Endometrial microvascular endothelial cells (primary cell): ENCODE results near the gene GLIS1. TPM values are rescaled to one million over a fixed set of nuclear protein-coding genes. Genes with fewer than 3 reads are reported as not detected.

Experiments used
- in situ Hi-C: cut with HindIII; loops from 2 replicates; pipeline ENCODE4 v1.10.0; 2017; ENCODE audit warnings: low sequenced_read_pairs, low pct_unique_long_range_greater_than_20kb; ENCODE audit errors: inconsistent ontology term
- total RNA-seq: library from RNA; depleted of rRNA; stranded (reverse); fragments of >200 nt; gene quantifications from one replicate; pipeline ENCODE4 v1.2.3, GENCODE V29; 2015; ENCODE audit errors: inconsistent ontology term

GLIS1 gene
- total RNA-seq, 1 donor from 2014 or later, result not detected

DNA sequence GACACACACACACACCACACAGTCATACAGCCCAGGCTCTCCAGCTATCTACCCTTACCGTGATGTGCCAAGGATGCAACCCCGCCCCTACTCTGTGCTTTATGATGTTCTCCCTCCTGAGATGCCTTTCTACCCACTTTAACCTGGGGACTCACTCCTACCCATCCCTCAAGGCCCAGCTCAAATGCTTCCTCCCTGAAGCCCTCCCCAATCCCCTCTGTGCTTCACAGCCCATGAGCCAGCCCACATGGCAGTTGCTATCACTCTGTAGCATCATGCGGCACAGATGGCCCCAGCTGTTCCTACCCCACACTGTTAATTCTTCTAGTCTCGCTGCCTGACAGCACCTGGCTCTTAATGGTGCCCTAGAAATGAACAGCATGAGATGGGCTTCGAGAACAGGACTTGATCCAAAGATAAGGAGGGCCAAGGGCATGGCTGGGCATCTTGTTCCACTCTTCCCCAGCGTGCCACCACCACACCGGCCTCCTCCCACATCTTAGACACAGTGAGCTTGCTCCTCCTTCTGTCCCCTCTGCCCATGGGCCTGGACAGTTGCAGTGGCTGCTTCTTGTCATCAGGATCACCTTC lies 109.8 kb downstream of the GLIS1 start:
- in situ Hi-C loops, result no loop called here

DNA sequence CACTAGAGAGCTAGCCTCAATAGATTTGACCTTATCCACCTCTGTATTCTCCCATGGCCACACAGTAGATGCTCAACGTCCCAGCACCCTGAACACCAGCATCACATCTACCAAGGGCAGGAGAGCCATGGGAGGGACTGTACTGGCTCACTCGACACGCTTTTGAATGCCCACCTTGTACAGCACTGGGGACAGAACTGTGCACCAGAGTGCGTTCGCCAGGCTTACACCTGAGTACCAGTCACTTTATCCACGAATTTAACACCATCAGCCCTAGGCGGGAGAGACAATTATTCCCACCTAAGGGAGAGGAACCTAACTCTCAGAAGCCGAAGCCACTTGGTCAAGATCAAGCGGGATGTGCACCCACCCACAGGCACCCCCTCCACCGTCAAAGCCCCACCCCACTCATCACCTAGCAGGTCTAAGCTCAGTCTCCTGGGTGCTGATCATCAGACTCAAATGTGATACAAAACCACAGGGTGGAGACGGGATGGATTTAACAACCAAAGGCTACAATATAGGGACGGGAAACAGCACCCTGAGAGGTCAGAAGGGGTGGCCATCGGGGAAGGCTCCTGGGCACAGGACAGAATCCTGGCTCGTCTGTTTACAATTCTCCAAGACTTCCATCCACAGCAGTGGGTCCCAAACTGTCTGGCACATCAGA lies 110.5 kb downstream of the GLIS1 start:
- in situ Hi-C loops, result no loop called here

DNA sequence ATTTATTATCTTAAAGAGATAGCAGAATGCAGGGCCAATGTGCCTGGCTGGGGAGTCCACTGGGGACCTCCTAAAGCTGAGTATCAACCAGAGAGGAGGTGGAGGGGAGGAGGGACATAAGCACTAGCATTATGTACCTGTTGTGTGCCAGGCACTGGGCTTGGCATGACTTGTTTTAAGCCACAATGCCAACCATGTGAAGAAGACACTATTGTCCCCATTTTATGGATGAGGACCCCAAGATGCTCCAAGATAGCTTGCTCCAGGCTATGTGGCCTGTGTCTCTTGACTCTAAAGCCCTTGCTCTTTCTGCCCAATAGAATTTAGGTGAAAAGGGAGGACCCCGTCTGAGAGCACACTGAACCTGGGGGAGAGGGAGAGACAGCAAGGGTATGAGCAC lies 111.3 kb downstream of the GLIS1 start:
- in situ Hi-C loops, result no loop called here

DNA sequence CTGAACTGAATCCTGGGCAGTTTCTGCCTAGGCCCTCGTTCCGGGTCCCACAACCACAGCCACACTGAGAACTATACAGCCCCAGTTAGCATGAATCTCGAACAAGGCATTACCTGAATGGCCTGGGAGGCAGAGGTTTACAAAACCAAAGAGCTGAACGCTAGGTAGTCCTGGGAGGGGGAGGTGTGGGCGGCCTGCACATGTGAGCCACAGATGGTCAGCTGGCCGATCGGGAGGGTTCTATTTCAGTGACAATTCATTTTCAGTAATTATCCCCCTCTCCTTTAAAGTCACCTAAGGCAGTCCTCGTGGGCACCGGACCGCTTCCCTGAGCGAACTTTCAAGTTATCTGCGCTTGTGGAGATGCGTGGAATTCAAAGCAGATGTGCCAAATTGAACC lies 111.9 kb downstream of the GLIS1 start:
- in situ Hi-C loops, result no loop called here

DNA sequence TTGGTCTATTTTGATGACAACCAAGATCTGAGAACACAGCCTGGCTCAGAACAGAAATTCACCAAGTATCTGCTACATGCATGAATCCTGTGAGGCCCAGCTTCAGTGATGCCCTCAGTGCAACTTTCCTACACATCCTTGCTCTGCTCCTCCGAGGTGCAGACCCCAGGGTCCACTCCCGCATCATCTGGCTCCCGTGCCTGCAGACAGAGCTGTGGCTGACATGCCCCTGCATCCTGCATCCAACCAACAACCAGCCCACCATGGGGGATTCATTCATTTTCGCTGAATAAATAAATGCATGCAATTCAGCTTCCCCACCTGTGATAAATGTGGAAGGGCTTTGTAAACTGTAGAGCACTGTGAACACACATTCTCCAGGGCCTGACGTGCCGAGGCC lies 112.3 kb downstream of the GLIS1 start:
- in situ Hi-C loops, result no loop called here

DNA sequence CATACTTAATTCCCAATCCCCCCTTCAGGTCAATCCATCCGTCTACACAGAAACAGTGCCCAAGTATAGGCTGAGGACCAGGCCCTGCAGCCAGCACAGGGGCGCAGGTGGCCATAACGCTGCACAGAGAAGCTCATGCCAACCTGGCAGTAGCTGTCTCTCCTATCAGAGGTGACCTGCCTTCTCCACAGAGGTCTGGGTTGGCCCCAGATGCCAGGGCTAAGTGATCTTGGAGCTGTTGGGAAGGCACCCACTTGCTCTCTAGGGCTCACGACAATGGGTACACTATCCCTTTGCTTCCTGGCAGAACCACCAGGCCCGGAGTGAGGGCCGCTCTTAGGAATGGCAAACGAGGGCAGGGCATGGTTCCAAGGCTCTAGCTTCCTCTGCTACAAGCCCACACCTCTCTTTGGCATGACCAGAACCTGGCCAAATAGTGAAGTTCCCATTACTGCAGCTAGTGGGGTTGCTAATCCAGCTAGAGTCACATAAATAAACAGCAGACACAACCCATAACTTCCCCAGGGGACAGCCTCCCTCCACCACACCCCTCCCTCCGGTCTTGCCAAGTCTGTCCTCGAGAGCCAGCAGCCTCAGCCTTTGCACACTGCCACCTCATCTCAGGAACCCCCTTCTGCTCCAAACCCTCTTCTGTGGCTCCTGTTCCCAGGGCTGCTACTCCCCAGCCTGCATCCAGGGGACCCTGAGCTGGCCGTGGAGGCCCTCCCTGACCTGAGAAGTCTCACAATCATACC lies 113.0 kb downstream of the GLIS1 start:
- in situ Hi-C loops, result no loop called here

DNA sequence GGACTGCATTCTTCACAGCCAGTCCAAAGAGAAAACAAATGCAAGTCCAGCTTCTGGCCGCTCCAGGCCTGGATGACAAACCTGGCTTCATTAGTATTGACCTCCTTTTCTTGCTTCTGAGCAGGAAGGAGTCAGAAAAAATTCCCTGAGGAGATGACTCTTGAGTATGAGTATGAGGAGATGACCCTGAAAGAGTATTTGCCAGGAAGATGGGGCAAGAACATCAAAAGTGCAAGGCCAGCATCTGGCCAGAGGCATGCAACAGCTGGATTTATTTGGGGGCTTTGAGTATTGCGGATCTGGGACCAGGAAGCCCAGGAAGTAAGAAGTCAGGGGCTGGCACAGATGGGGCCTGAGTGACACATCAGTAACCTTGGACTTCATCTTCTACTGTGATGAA lies 113.9 kb downstream of the GLIS1 start:
- in situ Hi-C loops, result no loop called here

DNA sequence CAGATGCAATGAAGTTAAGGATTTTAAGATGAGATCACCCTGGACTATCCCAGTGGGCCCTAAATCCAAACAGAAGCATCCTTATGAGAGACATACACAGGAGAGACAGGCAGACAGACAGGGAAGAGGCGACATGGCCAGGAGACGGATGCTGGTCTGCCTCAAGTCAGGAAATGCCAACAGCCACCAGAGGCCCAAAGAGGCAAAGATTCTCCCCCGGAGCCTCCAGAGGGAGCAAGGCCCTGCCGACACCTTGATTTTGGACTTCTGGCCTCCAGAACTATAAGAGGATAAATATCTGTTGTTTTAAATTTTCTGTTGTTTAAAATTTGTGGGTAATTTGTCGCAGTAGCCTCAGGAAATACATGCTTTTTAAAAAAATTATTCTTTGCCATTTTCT lies 116.4 kb downstream of the GLIS1 start:
- in situ Hi-C loops, result no loop called here

DNA sequence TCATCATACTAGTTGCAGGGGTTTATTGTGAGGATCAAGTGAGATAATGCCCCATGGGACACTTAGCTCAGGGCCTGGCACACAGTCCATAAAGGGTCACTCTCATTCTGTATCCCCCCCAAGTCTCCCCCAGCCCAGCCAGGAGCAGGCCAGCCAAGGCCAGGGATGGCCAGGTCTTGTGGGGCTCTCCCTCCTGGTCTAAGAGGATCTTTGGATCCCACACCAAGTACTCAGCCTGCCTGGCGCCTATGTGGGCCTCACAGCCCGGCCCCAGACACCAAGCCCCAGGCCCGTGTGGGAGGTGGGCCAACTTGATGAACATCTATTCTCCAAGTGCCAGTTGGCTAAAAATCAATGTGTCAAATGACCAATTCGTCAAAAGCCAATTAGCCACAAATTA lies 117.8 kb downstream of the GLIS1 start:
- in situ Hi-C loops, result no loop called here

DNA sequence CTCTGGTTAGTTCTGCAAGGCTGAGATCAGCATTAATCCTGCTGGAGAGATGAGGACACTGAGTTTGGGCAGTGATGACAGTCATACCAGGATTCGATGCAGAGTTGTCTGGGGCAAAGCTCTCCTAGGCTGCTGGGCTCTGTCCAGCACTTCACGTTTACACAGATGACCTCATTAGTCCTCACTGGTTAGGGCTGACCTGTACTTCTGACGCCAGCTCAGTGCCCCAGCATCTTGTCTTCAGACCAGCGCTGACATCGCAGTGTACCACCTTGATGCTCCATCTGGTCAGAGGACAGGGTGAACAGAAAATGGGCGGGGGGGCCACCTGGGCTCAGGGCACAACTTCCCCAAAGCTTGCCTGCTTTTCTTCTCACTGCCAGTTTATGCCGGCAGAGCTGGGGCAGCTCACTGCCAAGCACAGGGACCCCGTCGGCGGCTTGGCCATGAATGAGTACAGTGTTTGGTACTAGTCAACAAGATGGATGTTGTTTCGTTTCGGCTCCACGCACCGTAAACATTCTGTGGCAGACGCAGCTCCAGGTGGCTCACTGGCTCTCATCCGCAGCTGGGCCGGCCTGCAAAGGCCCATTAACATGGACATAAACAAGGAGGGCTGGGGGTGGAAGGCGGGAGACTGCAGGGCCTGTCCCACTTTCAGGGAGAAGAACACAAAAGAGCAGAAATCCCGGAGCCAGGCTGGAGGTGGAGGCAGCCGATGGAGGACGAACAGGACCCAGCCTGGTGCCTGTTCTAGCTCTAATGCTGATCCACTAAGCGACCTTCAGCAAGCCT lies 118.7 kb downstream of the GLIS1 start:
- in situ Hi-C loops, result no loop called here

DNA sequence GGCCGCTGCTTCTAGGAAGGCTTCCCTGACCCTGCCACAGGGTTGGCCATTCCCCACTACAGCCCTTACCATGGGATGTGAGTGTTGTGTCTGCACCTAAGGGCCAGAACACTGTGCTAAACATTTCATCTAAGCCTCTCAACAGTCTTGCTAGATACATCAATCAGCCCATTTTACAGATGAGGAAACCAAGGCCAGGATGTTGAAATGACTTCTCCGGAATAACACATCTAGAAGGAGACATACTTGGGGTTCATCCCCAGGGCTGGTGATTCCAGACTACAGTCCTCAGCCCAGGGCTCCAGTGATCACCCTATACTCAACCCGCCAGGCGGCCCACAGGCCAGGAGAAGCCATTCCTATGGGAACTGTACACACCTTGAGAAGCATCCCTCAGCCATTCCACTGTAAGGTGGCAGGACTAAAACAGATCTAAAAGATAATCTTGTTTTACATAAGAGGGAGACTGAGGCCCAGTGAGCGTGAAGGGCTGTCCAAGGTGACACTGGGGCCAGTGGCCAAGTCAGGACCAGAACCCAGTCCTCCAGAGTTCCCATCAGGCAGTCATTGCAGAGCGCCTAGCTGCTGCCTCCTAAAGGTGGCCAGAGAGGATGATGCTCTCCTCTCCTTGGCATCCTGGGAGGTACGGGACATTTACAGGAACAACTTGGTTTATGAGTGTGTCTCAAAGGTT lies 119.5 kb downstream of the GLIS1 start:
- in situ Hi-C loops, result no loop called here

DNA sequence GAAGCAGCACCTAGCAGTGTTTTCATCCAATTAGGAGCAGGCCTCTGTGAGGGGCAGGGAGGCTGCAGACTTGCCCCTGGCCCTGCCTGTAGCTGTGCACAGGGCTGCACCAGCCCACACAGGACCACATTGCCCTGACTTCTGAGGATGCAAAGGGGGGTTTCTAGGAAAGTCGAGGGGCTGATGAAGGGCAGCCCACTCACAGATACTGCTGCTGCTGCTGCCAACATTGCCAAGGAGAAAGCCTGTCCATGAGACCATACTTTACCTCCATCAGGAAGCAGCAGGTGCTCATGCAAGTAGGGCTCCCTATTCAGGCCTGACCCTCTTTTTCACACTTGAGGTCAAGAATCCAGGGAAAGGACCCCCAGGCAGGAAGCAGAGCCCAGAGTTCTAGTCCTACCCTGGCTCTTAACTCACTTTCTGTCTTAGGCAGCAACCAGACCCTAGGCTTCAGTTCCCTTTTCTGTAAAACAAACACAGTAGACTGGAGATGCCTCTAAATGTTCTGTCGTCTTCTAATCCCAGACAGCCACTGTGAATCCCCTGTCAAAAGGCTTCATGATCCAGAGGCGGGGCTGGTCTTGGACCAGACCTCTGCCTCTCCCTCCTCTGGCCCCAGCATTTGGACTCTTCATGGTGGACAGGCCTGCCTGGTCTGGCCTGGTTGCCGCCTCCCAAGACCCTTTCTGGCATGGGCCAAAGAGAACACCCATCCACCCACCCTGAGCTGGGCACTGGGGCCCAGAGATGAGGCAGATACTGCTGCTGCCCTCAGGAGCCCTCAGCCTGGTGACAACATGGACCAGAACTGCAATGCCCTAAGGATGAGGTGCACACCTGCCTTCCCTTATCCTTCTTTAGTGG lies 120.2 kb downstream of the GLIS1 start:
- in situ Hi-C loops, result no loop called here

DNA sequence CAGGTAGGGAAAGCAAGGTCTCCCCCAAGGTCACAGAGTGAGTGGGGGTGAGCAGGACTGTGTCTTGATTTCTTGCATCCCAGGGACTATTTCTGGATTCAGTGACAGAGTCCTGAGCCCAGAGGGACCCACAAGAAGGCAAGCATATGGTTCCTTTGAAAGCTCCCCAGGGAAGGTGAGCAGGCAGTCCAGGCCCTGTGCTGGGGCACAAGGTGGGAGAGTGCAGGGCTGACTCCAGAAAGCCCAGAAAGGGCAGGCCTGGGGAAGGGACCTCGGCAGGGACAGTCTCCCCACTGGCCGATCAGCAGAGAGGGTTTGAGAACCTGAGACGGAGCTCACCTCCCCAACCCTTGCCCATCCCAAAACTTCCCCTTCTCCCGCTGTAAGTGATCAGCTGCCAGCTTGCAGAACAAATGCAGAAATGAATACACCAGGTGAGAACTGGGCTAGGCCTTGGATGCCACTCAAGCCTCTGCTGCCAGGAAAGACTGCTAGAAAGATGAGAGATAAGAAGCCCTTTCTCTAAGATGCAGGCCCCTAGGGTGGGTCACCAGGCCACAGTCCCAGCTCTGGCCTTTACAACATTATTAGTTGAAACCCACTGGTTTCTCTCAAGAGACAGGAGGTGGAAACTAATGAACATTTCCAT lies 121.0 kb downstream of the GLIS1 start:
- in situ Hi-C loops, result no loop called here

DNA sequence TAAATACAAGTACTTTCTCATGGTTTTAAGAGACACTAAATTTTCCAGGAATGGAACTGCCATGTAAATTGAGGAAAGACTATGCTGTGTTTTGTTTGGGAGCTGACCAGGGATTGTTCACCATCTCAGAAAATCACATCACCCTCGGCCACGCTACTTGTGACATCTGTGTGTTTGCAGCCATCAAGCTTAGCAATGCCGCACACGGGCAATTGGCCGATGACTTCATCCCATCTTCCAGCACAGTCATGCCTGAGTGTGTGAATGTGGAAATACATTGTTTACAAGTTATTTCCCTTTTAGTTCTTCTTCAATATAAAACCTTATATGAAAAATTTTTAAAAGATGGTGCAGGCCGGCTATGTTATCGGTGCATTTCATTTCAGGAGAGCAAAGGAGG lies 121.6 kb downstream of the GLIS1 start:
- in situ Hi-C loops, result no loop called here

DNA sequence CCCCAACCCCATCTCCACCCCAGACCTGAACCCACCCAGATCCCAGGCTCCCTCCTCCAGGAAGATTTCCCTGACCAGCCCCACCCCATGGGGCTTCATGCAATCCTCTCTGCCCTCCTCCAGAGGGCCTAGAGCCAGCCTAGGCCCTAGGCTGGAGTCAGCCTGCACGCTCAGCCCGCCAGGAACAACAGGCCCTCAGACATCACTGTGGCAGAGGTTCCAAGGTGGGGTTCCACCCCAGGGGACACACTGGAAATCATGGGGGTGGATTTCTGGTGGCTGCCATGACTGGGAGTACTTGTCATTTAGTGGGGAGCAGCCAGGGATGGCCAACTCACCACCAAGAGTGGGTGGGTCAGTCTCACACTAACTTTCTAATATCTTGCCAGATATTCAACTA lies 122.0 kb downstream of the GLIS1 start:
- in situ Hi-C loops, result no loop called here

DNA sequence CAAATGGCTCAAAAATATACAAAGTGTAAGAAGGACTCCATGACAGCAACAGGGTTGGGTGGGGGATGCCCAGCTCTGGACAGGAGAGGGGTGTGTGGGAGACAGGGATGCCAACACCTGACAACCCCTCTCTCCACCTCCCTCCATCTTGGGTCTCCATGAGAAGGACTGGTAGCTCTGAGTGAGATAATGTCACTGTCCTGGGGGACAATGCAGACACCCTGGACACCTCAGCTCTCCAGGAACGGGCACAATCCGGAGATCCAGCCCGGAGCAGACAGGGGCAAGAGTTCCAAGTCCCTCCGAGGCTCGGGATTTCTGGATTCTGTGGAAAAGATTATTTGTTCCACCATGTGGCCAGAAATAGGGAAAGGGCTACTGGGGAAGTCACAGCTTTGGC lies 122.5 kb downstream of the GLIS1 start:
- in situ Hi-C loops, result no loop called here

DNA sequence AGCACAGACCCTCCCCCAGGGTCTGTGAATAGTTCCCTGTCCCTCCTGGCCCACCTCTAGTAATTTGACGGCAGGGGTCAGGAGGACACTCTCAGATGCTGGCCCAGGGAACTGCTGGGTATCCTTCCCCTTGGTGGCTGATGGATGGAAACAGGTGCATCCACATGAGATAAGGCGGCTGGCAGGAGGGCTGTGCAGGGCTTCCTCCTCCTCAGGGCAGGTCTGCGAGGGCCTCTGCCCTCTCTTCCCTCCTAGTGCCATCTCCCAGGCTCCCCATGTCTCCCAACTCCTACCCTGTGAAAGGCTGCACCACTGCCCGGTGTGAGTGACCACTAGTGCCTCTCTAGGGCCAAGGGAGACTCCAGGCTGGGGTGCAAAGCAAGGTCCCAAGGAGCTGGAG lies 123.9 kb downstream of the GLIS1 start:
- in situ Hi-C loops, result no loop called here
